AG04449 (cell line): ENCODE measurements around the gene C5orf47.

ENCODE experiments used
- CTCF ChIA-PET: fragments of 350-600 bp; formaldehyde crosslinking; extraction: SDS; loops from one replicate; lab custom pipeline; 2021; ENCODE audit warnings: antibody characterized with exemption; lab: Yijun Ruan, JAX
- POLR2A ChIA-PET: fragments of 400-600, 350-600 bp; formaldehyde crosslinking; extraction: SDS; loops from one replicate; lab custom pipeline; 2020; ENCODE audit warnings: antibody characterized with exemption, inconsistent platforms; lab: Yijun Ruan, JAX
- DNase-seq: peaks from one replicate; pipeline ENCODE4 v3.0.0-alpha.2; 2010; ENCODE audit warnings: low read depth, low spot score
- H3K4me3 ChIP-seq: 2 replicates; pipeline ENCODE4 v1.5.1; 2011; ENCODE audit warnings: low read depth, mild to moderate bottlenecking, control low read depth, low read length
- TF ChIP-seq, protein P1 (sequence below): IDR thresholded peaks from one replicate; pipeline ENCODE4 v1.5.1; 2011; ENCODE audit warnings: mild to moderate bottlenecking, moderate library complexity, low read length, control low read depth, inconsistent platforms; ENCODE audit not compliant: insufficient read depth; ENCODE audit errors: missing control alignments

Gene C5orf47

DNA sequence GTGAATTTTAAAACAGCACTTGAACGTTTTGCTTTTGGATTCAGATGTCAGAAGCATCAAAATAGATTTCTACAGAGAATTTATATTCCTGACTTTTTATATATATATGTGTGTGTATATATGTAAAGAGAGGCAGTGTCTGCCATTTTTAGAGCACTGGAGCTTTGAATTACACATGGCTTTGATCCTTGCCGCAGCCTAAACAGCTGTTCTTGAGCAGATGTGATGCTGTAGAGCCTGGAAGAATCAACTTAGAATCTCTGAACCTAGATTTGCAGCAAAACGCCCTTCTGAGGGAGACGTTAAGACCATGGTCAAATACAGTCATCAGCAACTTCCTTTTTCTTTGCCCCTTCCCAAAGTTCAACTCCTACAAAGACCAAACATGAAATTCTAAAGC lies 21.7 kb upstream of the C5orf47 start:
- ChIA-PET POLR2A (interaction anchor here (0.7 kb wide), 1 partner anchor 77 kb away, joined by 3 read pairs; no protein-coding TSS in a partner anchor), CTCF (interaction anchor here (0.6 to 2.2 kb wide), 4 partner anchors 337 to 351 kb away, joined by 3 to 5 read pairs (median 4); partner anchors contain the start of gene BOD1)
- TF ChIP-seq, protein P1, sequence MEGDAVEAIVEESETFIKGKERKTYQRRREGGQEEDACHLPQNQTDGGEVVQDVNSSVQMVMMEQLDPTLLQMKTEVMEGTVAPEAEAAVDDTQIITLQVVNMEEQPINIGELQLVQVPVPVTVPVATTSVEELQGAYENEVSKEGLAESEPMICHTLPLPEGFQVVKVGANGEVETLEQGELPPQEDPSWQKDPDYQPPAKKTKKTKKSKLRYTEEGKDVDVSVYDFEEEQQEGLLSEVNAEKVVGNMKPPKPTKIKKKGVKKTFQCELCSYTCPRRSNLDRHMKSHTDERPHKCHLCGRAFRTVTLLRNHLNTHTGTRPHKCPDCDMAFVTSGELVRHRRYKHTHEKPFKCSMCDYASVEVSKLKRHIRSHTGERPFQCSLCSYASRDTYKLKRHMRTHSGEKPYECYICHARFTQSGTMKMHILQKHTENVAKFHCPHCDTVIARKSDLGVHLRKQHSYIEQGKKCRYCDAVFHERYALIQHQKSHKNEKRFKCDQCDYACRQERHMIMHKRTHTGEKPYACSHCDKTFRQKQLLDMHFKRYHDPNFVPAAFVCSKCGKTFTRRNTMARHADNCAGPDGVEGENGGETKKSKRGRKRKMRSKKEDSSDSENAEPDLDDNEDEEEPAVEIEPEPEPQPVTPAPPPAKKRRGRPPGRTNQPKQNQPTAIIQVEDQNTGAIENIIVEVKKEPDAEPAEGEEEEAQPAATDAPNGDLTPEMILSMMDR: no peak
- DNase-seq: no peak
- H3K4me3 ChIP-seq: no peak overlapping the region

DNA sequence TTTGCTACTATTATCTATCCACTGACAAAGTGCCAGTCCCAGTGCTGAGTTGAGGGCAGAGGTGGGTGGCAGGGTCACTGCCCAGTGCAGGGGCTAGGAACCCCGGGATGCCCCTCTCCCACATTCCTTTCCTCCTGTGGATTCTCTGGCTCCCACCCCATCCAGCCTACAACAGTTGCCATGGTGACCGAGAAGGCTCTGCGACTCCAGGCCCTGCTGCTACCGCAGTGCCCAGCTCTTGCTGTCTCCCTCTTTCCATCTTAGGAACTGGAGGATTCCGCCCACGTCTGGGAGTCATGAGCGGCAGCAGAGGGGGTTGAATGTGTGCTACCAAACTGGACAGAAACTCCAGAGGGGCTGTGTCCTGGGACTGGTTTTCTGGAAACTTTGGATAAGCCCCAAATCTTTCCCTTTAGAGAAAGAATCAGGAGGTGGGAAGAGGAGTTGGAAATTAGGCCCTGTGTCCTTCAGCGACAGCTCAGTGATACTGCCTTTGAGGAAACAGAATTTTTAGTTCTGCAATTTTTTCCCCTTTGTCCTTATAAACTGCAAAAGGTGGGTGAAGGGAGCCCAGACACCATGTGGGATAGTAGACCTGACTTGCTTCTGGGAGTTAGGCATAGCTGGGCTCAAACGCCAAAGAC lies 20.7 kb upstream of the C5orf47 start:
- ChIA-PET POLR2A (no interaction called here), CTCF (interaction anchor here (1.2 to 2.2 kb wide), 3 partner anchors 338 to 352 kb away, joined by 3 to 5 read pairs (median 4); partner anchors contain the start of gene BOD1)
- no peak for DNase-seq
- H3K4me3 ChIP-seq: no peak overlapping the region
- TF ChIP-seq, protein P1: no peak

DNA sequence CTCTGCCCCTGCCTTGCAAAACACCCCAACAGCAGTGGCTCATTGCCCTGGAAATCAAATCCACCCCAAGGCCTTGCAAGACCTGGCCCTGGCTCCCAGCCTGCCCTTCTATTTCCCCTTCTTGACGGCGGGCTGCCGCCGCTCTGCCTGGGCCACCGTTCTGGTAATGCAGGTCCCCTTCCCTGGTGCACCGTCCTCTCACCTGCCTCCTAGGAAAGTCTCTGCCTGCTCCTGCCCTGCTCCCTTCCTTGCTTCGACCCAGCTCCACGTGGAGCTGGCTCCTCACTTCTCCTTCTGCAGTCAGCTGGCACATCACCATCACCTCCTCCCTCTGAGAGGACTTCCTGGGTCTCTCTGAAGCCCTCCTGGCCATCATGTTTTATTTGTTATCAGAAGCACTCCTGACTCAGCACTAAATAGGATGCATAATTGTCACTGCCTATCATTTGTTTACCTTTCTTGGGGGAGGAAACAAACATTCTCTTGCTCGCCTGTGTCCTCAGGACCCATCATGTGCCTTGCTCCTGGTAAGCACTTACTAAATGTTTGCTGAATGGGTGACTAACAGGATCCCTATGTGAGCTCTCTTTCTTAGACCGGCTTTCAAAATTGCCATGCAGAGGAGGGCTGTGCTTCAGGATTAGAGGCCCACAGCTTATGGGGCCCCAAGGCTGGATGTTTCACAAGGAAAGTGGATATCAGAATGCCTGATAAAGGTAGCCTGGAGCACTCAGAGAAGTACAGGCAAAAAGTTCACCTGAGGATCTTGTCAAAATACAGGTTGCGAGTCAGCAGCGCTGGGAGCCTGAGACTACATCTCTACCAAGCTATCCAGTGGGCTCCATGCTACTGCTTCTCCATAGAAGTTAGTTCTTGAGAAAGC lies 19.6 kb upstream of the C5orf47 start:
- no peak overlapping the region for H3K4me3 ChIP-seq
- DNase-seq: no peak
- CTCF ChIA-PET: interaction anchor here (1.3 to 6.8 kb wide), 4 partner anchors 15 to 349 kb away, joined by 3 to 402 read pairs (median 6); partner anchors contain the start of gene BOD1
- POLR2A ChIA-PET: interaction anchor here (0.8 kb wide), 2 partner anchors 14 to 79 kb away, joined by 3 to 5 read pairs; no protein-coding TSS in a partner anchor
- TF ChIP-seq, protein P1: no peak

DNA sequence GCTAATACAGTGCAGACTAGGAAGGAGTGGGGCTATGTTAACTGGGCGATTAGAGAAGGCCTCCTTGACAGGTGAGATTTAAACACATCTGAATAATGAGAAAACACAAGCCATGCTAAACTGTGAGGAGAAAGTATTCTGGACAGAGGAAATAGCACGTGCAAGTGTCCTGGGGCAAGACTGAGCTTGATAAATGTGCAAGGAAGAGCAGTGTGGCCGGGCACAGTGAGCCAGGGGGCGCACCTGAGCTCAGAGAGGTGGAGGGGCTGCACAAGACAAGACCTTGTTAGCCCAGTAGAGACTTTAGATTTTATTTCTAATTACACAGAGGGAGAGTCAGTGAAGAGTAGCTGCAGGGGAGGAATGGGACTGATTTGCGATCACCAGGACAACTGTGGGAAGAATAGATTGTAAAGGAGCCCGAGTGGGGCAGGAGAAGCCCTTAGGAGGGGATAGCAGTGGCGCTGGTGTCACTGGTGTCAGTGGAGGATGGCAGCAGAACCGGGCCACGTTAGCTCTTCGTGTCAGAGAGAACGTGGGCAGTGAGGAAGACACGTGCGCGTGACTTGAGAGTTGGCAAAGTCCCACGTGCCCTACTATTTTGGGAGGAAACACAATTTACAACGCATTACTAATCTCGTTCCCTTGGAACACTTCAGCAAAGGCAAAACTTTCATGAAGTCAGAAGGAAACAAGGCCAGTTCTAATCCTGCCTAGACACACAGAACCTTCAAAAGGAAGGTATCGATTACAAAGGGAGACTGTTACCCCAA lies 17.9 kb upstream of the C5orf47 start:
- TF ChIP-seq, protein P1: no peak
- ChIA-PET CTCF (interaction anchor here (0.7 to 6.8 kb wide), 9 partner anchors 8 to 677 kb away, joined by 3 to 402 read pairs (median 6); partner anchors contain the start of gene BOD1), POLR2A (interaction anchor here (1.1 kb wide), 1 partner anchor 99 kb away, joined by 4 read pairs; no protein-coding TSS in a partner anchor)
- H3K4me3 ChIP-seq: no peak overlapping the region
- no peak for DNase-seq

DNA sequence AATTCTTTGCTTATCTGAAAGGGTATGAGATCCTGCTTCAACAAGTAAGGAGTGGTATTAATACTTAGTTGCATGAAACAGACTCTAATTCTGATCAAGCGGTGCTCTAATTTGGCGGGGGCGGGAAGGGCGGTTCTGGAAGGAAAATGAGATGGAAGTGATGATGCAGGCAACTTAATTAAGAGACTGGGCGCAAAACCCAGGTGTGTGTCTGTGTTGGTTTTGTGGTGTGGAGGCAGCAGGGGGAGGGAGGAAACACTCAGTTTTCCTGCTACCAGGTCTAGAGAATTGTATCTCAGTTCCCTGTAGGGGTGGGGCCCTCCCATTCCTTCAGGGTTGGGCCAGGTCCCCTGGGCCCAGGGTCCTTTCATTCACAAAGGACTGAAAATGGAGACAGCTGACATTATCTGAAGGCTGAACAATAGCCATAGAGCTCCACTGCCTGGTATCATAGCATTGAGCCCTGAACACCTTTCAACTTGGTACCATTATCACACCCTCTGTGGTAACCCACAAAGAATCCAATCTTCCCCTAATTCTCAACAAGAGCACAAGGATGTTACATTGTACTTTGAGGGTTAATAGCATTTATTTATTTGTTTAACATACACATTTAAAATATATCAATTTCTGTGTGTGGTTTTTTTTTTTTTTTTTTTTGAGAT lies 17.2 kb upstream of the C5orf47 start:
- CTCF ChIA-PET: interaction anchor here (1.0 to 6.8 kb wide), 13 partner anchors 8 to 1264 kb away, joined by 3 to 402 read pairs (median 6); partner anchors contain the start of gene BOD1
- H3K4me3 ChIP-seq: no peak overlapping the region
- no peak for DNase-seq
- TF ChIP-seq, protein P1: no peak
- POLR2A ChIA-PET: no interaction called here
